KG1 (cell line): Measurements from ENCODE around the gene INVS.
"Not testable (repeated sequence)": the region's sequence is repeated elsewhere in the genome, so short reads cannot be mapped to it uniquely, and the experiment has no call there.

ENCODE experiments used
- DNase-seq: peaks from one replicate; lab custom pipeline; 2025; lab: John Stamatoyannopoulos, UW

Gene INVS

GRCh38 chr9:100196828-100197227 lies 97.8 kb downstream of the INVS start:
- no peak for DNase-seq

- DNase-seq: no peak
Measured at GRCh38 chr9:100197553-100197952, 98.5 kb downstream of the INVS start.

GRCh38 chr9:100202806-100203205 lies 103.8 kb downstream of the INVS start:
- no peak for DNase-seq

- no peak for DNase-seq
Measured at GRCh38 chr9:100204796-100205195, 105.8 kb downstream of the INVS start.

GRCh38 chr9:100206899-100207298 lies 107.9 kb downstream of the INVS start:
- no peak for DNase-seq

- no peak for DNase-seq
Measured at GRCh38 chr9:100208673-100209072, 109.6 kb downstream of the INVS start.

- DNase-seq: no peak
Measured at GRCh38 chr9:100211476-100211875, 112.4 kb downstream of the INVS start.

GRCh38 chr9:100213730-100214477 lies 114.9 kb downstream of the INVS start:
- DNase-seq: no peak

- no peak for DNase-seq
Measured at GRCh38 chr9:100216178-100216787, 117.2 kb downstream of the INVS start.

- no peak for DNase-seq
Measured at GRCh38 chr9:100217536-100217935, 118.5 kb downstream of the INVS start.

- DNase-seq: no peak
Measured at GRCh38 chr9:100219347-100219746, 120.3 kb downstream of the INVS start.

- no peak for DNase-seq
Measured at GRCh38 chr9:100220936-100221335, 121.9 kb downstream of the INVS start.

- no peak for DNase-seq
Measured at GRCh38 chr9:100221538-100221937, 122.5 kb downstream of the INVS start.

GRCh38 chr9:100222674-100223073 lies 123.6 kb downstream of the INVS start:
- no peak for DNase-seq

GRCh38 chr9:100227636-100228035 lies 128.6 kb downstream of the INVS start:
- DNase-seq: no peak

- DNase-seq: no peak
Measured at GRCh38 chr9:100228352-100228869, 129.4 kb downstream of the INVS start.

- DNase-seq: no peak
Measured at GRCh38 chr9:100229136-100229535, 130.1 kb downstream of the INVS start.

GRCh38 chr9:100229561-100229960 lies 130.5 kb downstream of the INVS start:
- no peak for DNase-seq

- not testable (repeated sequence) for DNase-seq
Measured at GRCh38 chr9:100236986-100237385, 137.9 kb downstream of the INVS start.

GRCh38 chr9:100240512-100240911 lies 141.5 kb downstream of the INVS start:
- no peak for DNase-seq

GRCh38 chr9:100267211-100267610 lies 168.2 kb downstream of the INVS start:
- no peak for DNase-seq

- DNase-seq: no peak
Measured at GRCh38 chr9:100268271-100268670, 169.2 kb downstream of the INVS start.

- DNase-seq: no peak
Measured at GRCh38 chr9:100269656-100270055, 170.6 kb downstream of the INVS start.
